OCI-LY3 (cell line): Measurements from ENCODE around the gene HIGD1A.

ENCODE experiments used
- EZH2phosphoT487 ChIP-seq: fragments of 200-600 bp; shearing (Covaris generic); IDR thresholded peaks from 2 replicates; pipeline ENCODE4 v1.6.1; 2018; ENCODE audit warnings: antibody characterized with exemption, mixed run types, low read depth
- TF ChIP-seq, protein P1 (sequence below): fragments of 200-600, 300-600 bp; sonication (generic); IDR thresholded peaks from 2 replicates; pipeline ENCODE4 v1.5.1; 2014; ENCODE audit warnings: antibody characterized with exemption, low read length, low read depth

DNA sequence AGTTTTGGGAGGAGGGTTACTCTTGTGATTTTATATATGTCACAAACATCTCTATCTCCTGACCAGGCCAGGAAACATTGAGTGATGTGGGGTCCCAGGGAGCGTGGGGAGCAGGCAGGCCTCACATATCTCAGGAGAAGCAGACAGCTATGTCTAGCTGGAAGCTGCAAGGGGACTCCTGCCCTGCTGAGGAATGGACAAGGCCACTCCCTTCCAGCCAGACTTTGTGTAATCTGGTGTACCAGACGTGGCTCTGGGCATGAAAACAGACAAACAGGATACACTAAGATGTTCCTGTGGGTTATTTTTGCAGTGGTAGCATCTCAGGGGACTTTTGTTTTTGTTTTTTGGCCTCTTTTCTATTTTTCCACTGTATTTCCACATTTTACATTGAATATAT lies 48.2 kb upstream of the HIGD1A start:
- TF ChIP-seq, protein P1, sequence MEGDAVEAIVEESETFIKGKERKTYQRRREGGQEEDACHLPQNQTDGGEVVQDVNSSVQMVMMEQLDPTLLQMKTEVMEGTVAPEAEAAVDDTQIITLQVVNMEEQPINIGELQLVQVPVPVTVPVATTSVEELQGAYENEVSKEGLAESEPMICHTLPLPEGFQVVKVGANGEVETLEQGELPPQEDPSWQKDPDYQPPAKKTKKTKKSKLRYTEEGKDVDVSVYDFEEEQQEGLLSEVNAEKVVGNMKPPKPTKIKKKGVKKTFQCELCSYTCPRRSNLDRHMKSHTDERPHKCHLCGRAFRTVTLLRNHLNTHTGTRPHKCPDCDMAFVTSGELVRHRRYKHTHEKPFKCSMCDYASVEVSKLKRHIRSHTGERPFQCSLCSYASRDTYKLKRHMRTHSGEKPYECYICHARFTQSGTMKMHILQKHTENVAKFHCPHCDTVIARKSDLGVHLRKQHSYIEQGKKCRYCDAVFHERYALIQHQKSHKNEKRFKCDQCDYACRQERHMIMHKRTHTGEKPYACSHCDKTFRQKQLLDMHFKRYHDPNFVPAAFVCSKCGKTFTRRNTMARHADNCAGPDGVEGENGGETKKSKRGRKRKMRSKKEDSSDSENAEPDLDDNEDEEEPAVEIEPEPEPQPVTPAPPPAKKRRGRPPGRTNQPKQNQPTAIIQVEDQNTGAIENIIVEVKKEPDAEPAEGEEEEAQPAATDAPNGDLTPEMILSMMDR, result no peak
- no peak for TF ChIP-seq EZH2phosphoT487
